NCI-H1436 (cell line): Measurements from ENCODE around the gene CTIF.

Source experiments
- DNase-seq: peaks from one replicate; lab custom pipeline; 2025; lab: John Stamatoyannopoulos, UW

The CTIF gene

GRCh38 chr18:48835745-48836170 lies 296.9 kb downstream of the CTIF start:
- no peak for DNase-seq

GRCh38 chr18:48836231-48836805 lies 297.5 kb downstream of the CTIF start:
- no peak for DNase-seq

- DNase-seq = no peak
These were observed 298.2 kb downstream of the CTIF start for GRCh38 chr18:48836806-48837615.

- no peak for DNase-seq
These were observed 298.8 kb downstream of the CTIF start for GRCh38 chr18:48837676-48838075.

GRCh38 chr18:48838166-48838775 lies 299.4 kb downstream of the CTIF start:
- no peak for DNase-seq

- no peak for DNase-seq
These were observed 300.3 kb downstream of the CTIF start for GRCh38 chr18:48838921-48839818.

- no peak for DNase-seq
These were observed 301.1 kb downstream of the CTIF start for GRCh38 chr18:48839819-48840490.

GRCh38 chr18:48840491-48840877 lies 301.7 kb downstream of the CTIF start:
- DNase-seq = peak; percentile 75

- DNase-seq = no peak
These were observed 302.8 kb downstream of the CTIF start for GRCh38 chr18:48841381-48842258.

- DNase-seq = no peak
These were observed 303.6 kb downstream of the CTIF start for GRCh38 chr18:48842259-48843061.

GRCh38 chr18:48843162-48843561 lies 304.3 kb downstream of the CTIF start:
- DNase-seq = no peak

GRCh38 chr18:48843596-48843995 lies 304.8 kb downstream of the CTIF start:
- no peak for DNase-seq

GRCh38 chr18:48844271-48844670 lies 305.4 kb downstream of the CTIF start:
- no peak for DNase-seq

GRCh38 chr18:48845174-48845573 lies 306.3 kb downstream of the CTIF start:
- DNase-seq = no peak

GRCh38 chr18:48846423-48846932 lies 307.6 kb downstream of the CTIF start:
- no peak for DNase-seq

- DNase-seq = no peak
These were observed 309.1 kb downstream of the CTIF start for GRCh38 chr18:48847807-48848486.

GRCh38 chr18:48848641-48849143 lies 309.9 kb downstream of the CTIF start:
- DNase-seq = peak; percentile 32

- DNase-seq = no peak
These were observed 312.2 kb downstream of the CTIF start for GRCh38 chr18:48850822-48851598.
